NCI-H146 treated with DMSO at 0.1 percent for 48 hours (cell line): ENCODE measurements around the gene MMP27.
"Not testable (repeated sequence)": the region's sequence is repeated elsewhere in the genome, so short reads cannot be mapped to it uniquely, and the experiment has no call there.

ENCODE experiments used
- DNase-seq: peaks from one replicate; lab custom pipeline; 2025; ENCODE audit not compliant: unreplicated experiment; lab: John Stamatoyannopoulos, UW

Gene MMP27, protein sequence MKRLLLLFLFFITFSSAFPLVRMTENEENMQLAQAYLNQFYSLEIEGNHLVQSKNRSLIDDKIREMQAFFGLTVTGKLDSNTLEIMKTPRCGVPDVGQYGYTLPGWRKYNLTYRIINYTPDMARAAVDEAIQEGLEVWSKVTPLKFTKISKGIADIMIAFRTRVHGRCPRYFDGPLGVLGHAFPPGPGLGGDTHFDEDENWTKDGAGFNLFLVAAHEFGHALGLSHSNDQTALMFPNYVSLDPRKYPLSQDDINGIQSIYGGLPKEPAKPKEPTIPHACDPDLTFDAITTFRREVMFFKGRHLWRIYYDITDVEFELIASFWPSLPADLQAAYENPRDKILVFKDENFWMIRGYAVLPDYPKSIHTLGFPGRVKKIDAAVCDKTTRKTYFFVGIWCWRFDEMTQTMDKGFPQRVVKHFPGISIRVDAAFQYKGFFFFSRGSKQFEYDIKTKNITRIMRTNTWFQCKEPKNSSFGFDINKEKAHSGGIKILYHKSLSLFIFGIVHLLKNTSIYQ

GRCh38 chr11:102705626-102706025 lies at the start of gene MMP27:
Gene MMP27 (minus strand): TSS chr11:102705769. CDS start chr11:102705714, 55 bp downstream.
- DNase-seq: no peak

GRCh38 chr11:102753267-102753666 lies 47.7 kb upstream of the MMP27 start:
- DNase-seq: no peak

GRCh38 chr11:102751673-102752072 lies 46.1 kb upstream of the MMP27 start:
- DNase-seq: no peak

DNA sequence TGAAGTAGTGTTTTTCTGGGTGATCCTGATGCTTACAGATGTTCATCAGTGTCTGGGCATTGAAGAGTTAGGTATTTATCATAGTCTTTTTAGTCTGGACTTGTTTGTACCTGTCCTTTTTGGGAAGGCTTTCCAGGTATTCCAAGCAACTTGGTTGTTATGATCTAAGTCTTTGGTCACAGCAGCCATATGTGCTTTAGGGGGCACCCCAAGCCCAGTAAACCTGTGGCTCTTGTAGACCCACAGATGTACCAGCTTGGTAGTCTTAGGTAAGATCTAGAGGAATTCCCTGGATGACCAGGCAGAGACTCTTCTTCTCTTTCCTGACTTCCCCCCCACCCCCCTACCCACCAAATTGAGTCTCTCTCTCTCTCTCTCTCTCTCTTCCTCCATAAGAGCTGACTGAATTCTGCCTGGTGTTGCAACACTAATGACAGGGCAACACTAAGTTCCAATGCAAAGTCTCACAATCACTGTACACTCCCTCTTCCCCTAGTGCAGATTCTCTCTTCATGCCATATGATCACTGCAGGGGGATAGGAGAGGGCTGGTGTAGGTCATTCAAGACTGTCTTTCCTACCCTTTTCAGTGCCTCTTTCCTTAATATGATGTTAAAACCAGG lies 43.6 kb upstream of the MMP27 start:
- no peak for DNase-seq

GRCh38 chr11:102746746-102747578 lies 41.4 kb upstream of the MMP27 start:
- DNase-seq: not testable (repeated sequence)

- DNase-seq: no peak
Observed at GRCh38 chr11:102734650-102735049, 29.1 kb upstream of the MMP27 start.

DNA sequence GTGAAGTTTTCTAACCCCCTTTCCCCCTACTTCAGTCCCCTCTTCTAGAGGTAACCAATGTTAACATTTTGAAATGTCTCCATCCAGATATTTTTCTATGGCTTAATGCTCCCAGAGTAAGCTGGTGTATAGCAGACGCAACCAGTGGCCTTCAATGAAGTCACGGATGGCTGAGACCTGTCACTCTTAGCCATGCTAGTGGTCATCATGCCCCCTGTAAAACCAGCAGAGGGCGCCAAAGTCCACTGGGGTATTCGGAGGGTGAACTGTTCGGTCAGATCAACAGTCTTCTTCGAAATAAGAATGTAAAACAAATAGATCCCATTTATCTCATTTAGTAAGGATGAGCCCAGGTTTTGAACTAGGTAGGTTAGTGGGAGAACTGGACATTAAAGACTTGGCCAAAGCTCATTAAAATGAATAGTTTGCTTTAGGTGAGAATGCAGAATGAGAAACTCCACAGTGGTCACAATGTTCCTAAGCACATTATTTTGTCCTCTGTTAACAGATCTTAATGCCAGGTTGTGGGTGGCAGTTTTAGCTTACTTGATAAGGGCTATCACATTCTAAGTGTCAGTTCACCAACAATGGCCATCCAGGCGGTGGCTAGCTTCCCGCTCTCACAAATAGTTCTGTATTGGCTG lies 27.8 kb upstream of the MMP27 start:
- DNase-seq: no peak

GRCh38 chr11:102730944-102731343 lies 25.4 kb upstream of the MMP27 start:
- not testable (repeated sequence) for DNase-seq

- no peak for DNase-seq
Observed at GRCh38 chr11:102729849-102730815, 24.6 kb upstream of the MMP27 start.

DNA sequence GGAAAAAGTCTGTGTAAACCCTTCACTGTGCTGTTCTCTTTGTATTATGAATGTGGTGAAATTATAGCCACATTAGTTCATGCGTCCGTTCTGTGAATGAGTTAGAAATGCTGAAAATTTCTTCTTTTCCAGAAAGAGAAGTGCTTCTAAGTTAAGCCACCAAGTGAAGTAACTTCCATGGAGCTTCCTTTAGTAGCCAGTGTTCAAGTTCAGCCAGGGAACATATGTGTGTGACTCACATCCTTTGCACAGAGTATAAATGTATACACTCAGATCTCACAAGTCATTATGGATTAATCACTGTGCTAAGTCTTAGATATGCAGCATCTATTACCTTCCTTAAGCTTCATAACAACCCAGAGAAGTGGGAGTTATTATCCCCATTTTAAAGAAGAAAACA lies 22.3 kb upstream of the MMP27 start:
- no peak for DNase-seq

DNA sequence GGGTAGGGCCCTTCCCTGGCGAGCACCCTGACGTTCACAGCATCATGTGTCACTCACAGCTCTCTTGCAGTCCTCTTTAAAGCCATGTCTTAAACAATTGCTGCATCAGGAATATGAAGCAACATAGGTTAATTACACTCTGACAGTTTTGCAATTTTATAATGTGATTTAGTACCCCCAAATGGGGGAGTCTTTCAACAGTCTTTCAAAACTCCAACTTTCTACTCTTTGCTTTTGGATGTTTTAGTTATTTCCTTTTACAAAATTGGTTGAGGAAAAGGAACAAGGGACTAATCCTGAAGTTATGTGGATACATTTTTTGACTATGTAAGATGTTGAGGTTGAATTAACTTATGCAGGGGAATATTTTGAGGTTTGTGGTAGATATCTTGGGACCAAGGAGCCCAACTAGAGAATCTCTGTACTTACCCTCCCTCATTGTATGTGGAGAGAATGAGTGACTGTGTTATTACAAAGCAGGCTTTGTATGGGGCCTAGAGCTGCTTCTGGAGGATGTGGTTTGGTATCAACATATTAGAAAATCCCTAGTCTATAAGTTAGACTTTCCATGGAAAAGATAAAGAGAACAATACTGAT lies 19.4 kb upstream of the MMP27 start, which contains the start of gene MMP8:
Gene MMP8, minus strand, starts transcription at position 51 of the 597 bp plus-strand sequence. CDS start 99 bp downstream, outside the sequence.
- no peak for DNase-seq

- DNase-seq: no peak
Observed at GRCh38 chr11:102722821-102723220, 17.3 kb upstream of the MMP27 start.

DNA sequence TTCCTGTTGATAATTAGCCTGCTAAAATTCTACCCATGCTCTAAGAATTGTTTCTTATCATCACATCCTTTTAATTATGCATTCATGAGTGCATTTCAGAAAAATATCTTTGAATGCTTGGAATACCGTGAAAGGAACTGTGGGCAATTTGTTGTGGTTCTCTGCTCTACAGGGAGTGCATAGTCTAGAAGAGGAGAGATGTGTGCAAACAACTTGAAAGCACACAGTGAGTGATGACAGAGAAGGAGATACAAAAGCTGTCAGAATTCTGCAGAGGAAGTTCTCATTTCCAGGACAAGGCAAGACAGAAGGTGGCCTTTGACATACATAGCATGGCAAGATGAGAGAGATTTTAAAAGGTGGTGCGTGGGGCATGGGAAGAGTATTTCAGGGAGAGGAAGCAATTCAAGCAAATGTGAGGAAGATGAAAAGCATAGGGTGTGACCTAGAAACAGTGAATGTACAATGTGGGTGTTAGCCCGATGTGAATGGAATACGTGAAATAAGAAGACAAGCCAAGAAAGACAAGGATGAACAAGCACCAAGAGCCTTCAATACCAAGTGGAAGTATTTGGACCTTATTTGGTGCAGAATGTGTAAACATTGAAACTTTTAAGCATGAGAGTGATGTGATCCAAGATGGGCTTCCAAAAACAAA lies 14.2 kb upstream of the MMP27 start:
- no peak for DNase-seq

DNA sequence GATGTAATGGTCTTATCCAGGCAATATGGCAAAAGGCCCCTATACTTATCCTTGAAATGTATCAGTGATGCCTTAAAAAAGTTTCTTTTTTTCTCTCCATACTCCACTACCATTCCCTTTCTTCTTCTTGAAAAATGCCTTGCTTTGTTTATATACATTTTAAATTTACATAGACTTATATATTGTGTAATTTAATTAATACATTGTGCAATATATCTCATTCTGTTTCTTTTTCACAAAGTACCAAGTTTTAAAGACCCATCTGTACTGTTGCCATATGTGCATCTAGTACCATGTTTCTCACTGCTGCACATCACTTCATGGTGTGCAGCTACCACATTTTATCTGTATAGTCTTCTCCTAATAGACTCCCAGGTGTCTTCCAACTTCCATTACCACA lies 11.7 kb upstream of the MMP27 start:
- DNase-seq: no peak

DNA sequence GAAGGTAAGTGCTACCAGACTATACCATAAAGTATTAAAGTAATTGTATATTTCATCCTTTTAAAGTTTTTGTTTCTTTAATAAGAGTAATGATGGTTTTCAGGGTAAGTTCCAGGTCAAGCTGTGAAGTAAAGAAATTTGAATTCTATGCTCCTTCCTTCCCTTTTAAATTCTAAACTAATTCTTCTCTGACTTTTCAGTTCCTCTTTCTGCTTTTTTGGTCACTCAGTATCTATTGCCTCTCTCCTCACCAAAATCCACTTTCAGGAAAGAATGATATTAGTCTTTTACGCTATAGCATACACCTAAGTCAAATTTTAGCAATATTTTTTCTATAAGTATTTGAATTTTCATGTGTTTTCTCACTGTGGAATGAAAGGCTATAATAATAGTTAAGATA lies 11.0 kb upstream of the MMP27 start:
- DNase-seq: no peak

DNA sequence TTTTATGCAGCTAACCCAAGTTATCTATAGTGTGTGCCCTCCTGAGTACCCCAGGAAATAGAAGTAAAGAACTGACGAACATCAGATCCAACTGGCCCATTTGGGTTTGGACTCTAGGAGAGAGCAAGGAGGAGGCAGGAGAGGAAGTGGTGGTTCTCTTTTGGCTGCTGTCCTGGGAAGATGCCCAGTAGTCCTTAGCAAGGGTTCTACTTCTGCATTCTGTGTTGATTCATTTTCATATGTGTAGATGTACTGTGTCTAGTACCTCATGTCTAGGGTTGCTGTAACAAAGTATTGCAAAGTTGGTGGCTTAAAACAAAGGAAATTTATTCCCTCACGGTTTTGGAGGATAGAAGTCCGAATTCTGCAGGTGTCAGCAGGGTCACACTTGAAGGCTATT lies 6.6 kb upstream of the MMP27 start:
- no peak for DNase-seq

DNA sequence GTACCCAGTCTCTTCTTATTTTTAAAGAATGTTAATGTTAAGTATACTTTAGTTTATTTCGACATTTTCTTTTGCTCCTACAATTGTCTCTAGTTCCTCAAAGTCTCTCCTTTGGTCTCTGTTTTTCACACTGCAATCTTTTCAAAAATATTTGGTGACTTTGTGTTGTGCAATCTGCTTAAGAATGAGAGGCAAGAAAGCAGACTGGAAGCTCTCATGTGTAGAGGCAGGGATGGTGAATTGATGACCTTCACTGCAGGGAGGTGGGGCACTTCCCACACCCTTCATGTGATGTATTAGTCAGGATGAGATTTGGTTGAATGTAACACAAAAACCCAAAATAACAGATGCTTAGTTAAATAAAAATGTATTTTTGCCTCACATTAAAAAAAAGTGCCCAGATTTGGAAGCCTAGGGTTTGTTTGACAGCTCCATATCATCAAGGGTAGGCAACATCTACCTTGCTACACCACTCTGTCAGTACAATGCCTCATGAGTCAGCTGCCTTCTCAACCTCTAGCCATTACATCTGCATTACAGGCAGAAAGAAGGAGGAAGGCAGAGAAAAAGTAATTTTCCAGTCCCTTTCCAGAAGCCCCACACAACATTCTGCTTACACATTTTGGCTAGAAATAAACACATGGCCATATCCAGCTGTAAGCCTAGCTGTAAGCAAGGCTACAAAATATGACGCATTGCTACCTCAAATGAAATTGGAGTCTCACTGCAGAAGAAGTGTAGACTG lies 3.8 kb upstream of the MMP27 start:
- DNase-seq: no peak

- no peak for DNase-seq
Observed at GRCh38 chr11:102708654-102709053, 3.1 kb upstream of the MMP27 start.
